Fibroblast of skin of left biceps (primary cell): ENCODE results near the gene WDFY3.

Experiments
- DNase-seq, 2 experiments: peaks; one replicate each; pipeline ENCODE4 v3.0.0-alpha.2; 2013; ENCODE audit warnings: low read depth in 2 of 2

The WDFY3 gene

GRCh38 chr4:84792366-84793301 lies 173.9 kb downstream of the WDFY3 start:
- DNase-seq: peak; percentile 38 to 50

GRCh38 chr4:84790769-84791565 lies 175.5 kb downstream of the WDFY3 start:
- no peak for DNase-seq

DNA sequence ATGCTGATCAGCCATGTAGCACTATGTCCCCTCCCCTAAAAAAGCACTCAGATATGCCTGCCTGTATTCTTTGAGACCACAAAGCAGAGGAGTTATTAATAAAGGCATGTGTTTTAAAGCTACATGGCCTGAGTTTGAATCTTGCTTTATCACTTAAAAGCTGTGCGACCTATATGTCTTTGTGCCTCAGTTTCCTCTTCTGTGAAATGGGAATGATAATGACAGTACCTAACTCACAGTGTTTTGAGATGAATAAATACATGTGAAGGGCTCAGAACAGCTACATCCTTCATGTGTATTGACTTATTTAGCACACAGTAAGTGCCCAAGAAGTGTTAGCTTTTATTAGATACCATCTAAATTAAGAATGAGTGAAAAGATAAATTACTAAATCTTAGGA lies 180.0 kb downstream of the WDFY3 start:
- no peak for DNase-seq

DNA sequence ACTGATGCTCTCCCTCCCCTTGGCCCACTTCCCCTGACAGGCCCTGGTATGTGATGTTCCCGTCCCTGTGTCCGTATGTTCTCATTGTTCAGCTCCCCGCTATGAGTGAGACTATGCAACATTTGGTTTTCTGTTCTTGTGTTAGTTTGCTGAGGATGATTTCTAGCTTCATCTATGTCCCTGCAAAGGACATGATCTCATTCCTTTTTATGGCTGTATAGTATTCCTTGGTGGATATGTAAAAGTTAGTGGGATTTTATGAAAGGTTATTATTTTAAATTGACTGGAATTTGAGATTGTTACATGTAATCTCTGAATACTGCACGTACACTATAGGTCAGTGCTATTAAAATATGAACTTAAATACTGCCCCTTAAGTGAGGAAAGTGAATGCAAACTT lies 184.0 kb downstream of the WDFY3 start:
- DNase-seq: no peak

DNA sequence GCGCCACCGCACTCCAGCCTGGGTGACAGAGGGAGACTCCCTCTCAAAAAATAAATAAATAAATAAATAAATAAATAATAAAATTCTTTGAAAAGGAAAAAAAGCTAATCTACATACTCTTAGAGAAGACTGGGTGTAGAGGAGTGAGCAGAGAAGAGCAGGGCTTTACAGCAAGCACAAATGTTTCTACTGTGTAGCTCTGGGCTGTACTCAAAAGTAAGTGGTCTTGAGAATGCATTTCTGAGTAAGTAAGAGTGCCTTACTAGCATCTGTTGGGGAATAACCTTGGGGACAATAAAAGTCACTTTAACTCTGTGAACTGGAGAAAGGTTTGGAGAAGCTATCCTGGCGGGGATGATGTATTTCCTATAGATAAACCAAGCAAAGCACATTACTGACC lies 185.8 kb downstream of the WDFY3 start:
- DNase-seq: no peak

DNA sequence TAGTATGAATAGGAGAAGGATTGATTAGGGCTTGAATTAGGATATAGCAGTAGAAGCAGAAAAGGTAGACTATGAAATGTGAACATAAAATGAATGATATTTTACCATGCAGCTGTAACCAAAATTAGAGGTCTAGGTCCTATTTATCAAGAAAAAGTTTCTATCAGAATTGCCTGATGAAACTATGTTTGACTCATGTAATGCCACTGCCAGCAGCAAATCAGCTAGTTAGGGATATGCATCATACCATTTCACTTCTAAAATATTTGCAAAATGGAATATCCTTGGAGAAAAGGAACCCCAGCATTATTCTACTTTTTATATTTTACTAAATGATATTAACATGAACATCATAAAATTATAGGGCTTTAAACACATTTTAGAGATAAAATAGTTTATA lies 188.4 kb downstream of the WDFY3 start:
- no peak for DNase-seq

- DNase-seq: no peak
These were observed 199.3 kb downstream of the WDFY3 start for GRCh38 chr4:84767168-84767567.

- no peak for DNase-seq
These were observed 213.0 kb downstream of the WDFY3 start for GRCh38 chr4:84753321-84753972.

- DNase-seq: no peak
These were observed 214.8 kb downstream of the WDFY3 start for GRCh38 chr4:84751707-84752106.

DNA sequence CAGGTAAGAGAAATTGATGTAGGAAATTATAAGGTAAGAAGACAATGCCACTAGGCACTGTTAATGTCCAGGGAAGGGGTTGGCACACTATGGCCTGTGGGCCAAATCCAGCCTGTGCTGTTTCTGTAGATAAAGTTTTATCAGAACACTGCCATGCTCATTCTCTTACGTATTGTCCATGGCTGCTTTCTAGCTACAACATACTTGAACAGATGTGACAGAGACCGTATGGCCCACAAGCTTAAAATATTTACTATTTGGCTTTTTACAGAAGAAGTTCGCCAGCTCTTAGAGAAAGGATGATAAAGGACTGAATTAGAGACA lies 215.6 kb downstream of the WDFY3 start:
- no peak for DNase-seq

GRCh38 chr4:84750260-84750959 lies 216.1 kb downstream of the WDFY3 start:
- DNase-seq: peak; percentile 13

DNA sequence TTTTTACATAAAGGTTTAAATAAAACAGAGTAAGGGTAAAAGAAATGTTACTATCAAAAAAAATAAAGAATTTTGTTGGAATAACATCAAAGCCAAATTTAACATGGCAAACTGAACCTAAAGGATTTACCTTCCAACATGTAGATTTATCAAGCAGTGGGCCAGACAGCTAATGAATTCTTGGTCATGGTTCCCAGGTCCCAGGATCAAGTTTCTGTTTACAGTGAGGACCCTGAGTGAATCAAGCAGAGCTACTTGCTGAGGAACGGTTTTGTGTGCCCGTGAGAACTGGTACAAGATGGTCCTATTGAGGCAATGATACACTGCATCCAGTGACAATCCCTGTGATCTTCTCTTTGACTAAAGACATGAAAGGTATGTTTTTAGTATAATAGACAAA lies 226.4 kb downstream of the WDFY3 start:
- DNase-seq: no peak

GRCh38 chr4:84738622-84739021 lies 227.9 kb downstream of the WDFY3 start:
- no peak for DNase-seq

DNA sequence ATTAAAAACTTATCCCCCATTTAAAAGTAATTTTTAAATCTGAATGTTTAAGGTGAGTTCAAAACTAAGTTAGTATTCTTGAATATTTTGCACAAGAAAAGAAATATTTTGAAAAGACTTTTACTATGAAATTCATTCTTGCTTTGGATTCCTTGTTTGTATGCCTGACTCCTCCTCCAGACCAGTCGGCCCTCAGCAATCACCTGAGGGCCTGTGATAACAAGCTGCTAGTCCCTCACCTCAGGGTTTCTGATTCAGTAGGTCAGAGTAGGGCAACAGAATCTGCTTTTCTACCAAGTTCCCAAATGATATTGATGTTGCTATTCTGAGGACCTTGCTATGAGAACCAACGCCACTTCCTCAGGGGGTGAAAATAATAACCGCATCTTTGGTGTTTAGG lies 228.8 kb downstream of the WDFY3 start:
- no peak for DNase-seq

- no peak for DNase-seq
These were observed 232.5 kb downstream of the WDFY3 start for GRCh38 chr4:84734037-84734436.

DNA sequence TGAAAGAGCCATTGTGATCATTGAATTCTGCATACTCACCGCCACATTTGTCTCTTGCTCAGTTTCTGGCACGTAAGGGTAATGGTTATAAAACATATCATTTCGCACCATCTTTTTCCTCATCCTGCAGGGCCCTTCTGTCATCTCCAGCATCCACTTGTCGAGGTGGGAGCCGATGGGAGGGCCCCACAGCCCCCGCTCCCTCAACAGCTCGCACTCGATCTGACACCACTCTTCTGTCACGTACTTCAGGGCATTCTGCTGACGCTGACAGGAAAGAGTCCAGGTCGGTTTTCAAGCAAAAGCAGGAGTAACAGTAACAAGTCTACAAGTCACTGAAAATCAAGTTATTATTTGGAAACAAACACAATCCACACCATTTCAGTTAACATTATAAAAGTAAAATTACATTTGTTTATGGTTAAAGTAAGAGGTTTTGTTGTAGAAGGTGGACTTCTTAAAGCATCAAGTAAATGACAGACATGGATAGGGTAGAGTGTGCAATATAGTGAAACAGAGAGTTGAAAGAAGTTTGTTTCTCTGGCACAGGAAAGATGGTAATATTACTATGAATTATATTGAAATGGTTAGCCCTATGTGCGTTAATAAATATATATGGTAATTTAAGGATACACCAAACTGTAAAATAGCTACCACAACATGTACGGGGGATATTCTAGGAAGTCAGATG lies 233.0 kb downstream of the WDFY3 start:
- DNase-seq: no peak

DNA sequence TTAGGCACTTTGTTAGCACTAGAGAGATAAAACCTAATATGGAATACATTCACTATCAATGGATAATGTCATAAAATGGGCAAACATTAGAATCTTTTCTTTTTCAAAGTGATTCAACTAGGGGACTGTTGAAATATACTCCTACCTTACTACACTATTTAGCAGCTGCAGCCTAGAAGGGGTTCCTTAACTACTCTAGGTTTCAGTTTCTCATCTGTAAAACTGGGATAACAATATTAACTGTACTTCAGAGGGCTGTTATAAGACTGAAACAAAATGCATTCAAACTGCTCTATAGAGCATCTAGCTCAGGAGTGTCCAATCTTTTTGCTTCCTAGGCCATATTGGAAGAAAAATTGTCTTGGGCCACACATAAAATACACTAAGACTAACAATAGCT lies 236.1 kb downstream of the WDFY3 start:
- DNase-seq: no peak

- no peak for DNase-seq
These were observed 239.0 kb downstream of the WDFY3 start for GRCh38 chr4:84727491-84727890.

GRCh38 chr4:84726356-84726755 lies 240.1 kb downstream of the WDFY3 start:
- no peak for DNase-seq

GRCh38 chr4:84722720-84723119 lies 243.8 kb downstream of the WDFY3 start:
- no peak for DNase-seq

DNA sequence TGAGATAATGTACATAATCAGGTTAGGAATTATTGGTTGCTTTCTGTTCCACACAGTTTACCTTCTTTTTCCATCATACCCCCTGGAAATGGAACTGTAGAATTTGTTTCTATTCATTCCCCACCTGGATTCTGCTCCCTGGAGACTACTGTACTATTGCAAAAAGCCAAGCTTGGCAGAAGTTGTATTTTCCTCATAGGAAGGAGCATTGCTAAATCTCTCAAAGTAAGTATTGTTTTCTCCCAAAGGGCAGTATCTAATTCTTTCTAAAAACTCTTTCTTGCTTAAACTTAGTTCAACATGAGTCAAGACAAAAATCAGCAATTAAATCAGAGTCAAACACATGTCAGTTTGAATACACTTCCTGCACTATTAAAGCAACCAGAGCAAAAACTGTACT lies 247.4 kb downstream of the WDFY3 start:
- DNase-seq: no peak
